B cell (primary cell): ENCODE measurements around the gene BABAM2. TPM values are rescaled to one million over a fixed set of nuclear protein-coding genes. Genes with fewer than 3 reads are reported as not detected.

Source experiments
- ATAC-seq: fragments of 200-7000 bp; cut with Tn5 transposase; one replicate; pipeline ENCODE4 v1.10.0; 2021; ENCODE audit warnings: low read depth, mild to moderate bottlenecking, moderate number of reproducible peaks, moderate library complexity
- CTCF ChIA-PET: fragments of 350-600 bp; sonication (Branson Sonifier 250); formaldehyde crosslinking; loops from one replicate; lab custom pipeline; 2021; ENCODE audit warnings: antibody characterized with exemption, inconsistent platforms; lab: Charles Lee
- POLR2A ChIA-PET: fragments of 350-600 bp; sonication (Branson Sonifier 250); formaldehyde crosslinking; loops from one replicate; lab custom pipeline; 2021; ENCODE audit warnings: antibody characterized with exemption; lab: Charles Lee
- DNase-seq: peaks from one replicate; pipeline ENCODE4 v3.0.0; 2013
- H2AFZ ChIP-seq: 2 replicates; pipeline ENCODE4 v1.6.1; 2012; ENCODE audit warnings: mild to moderate bottlenecking, low read depth, low read length; ENCODE audit not compliant: insufficient read depth, poor library complexity, severe bottlenecking
- H3K27ac ChIP-seq, 2 donors: 1 replicate in 1 of 2; 2 replicates in 1 of 2; pipeline ENCODE4 v1.5.1; 2012 to 2013; ENCODE audit warnings: low read length in 2 of 2, mild to moderate bottlenecking in 2 of 2, moderate library complexity in 1 of 2
- H3K27me3 ChIP-seq, 4 experiments: fragments of 200-600 bp in 1 of 4; sonication (generic) in 1 of 4; replicated peaks in 1 of 4; 1 replicate in 2 of 4; 2 replicates in 2 of 4; pipeline versions ENCODE4 v1.6.1 to v1.7.0; 2013 to 2016; ENCODE audit warnings: low read length in 3 of 4, mild to moderate bottlenecking in 2 of 4, mixed read lengths in 1 of 4, moderate library complexity in 1 of 4; ENCODE audit not compliant: insufficient read depth in 4 of 4, control insufficient read depth in 3 of 4; ENCODE audit errors: control extremely low read depth in 1 of 4
- H3K36me3 ChIP-seq, 2 experiments: replicated peaks in 1 of 2; 1 replicate in 1 of 2; 2 replicates in 1 of 2; pipeline versions ENCODE4 v1.6.1 to v1.7.1; 2013; ENCODE audit warnings: low read length in 1 of 2; ENCODE audit not compliant: insufficient read depth in 2 of 2, control insufficient read depth in 1 of 2; ENCODE audit errors: control extremely low read depth in 1 of 2, extremely low read depth in 1 of 2
- H3K4me1 ChIP-seq, 2 donors: fragments of 200-600 bp in 1 of 2; sonication (generic) in 1 of 2; 1 replicate in 1 of 2; 2 replicates in 1 of 2; pipeline versions ENCODE4 v1.5.1 to v1.6.1; 2013 to 2017; ENCODE audit warnings: low read length in 2 of 2; ENCODE audit not compliant: control insufficient read depth in 2 of 2, insufficient read depth in 2 of 2
- H3K4me2 ChIP-seq: replicated peaks from 2 replicates; pipeline ENCODE3; 2012; ENCODE audit warnings: mild to moderate bottlenecking, low read depth, low read length; ENCODE audit not compliant: poor library complexity, severe bottlenecking
- H3K4me3 ChIP-seq, 5 experiments: fragments of 200-600 bp in 1 of 5; sonication (generic) in 1 of 5; 1 replicate in 3 of 5; 2 replicates in 2 of 5; pipeline versions ENCODE4 v1.5.1 to v1.7.0; 2011 to 2016; ENCODE audit warnings: low read length in 4 of 5, mild to moderate bottlenecking in 4 of 5, low read depth in 2 of 5, control low read depth in 1 of 5, moderate library complexity in 1 of 5; ENCODE audit not compliant: insufficient read depth in 1 of 5; ENCODE audit errors: control extremely low read depth in 1 of 5, extremely low read depth in 1 of 5
- H3K79me2 ChIP-seq: fragments of 200-600 bp; sonication (generic); one replicate; pipeline ENCODE4 v1.6.0; 2016; ENCODE audit warnings: low read length; ENCODE audit not compliant: control insufficient read depth, insufficient read depth
- H3K9ac ChIP-seq: fragments of 200-600 bp; sonication (generic); 2 replicates; pipeline ENCODE4 v1.6.1; 2017; ENCODE audit warnings: mild to moderate bottlenecking, low read length, moderate library complexity
- H3K9me3 ChIP-seq, 3 donors: one replicate each; pipeline versions ENCODE4 v1.6.1 to v1.7.1; 2013; ENCODE audit warnings: low read length in 2 of 3; ENCODE audit not compliant: control insufficient read depth in 2 of 3, insufficient read depth in 1 of 3; ENCODE audit errors: control extremely low read depth in 1 of 3
- H4K20me1 ChIP-seq: 2 replicates; pipeline ENCODE4 v1.6.0; 2012; ENCODE audit warnings: mild to moderate bottlenecking, low read length; ENCODE audit not compliant: insufficient read depth, control insufficient read depth, poor library complexity, severe bottlenecking
- H3K27ac Mint-ChIP-seq: one replicate; pipeline ENCODE4 v1.8.0; 2021; ENCODE audit warnings: mixed read lengths
- H3K27me3 Mint-ChIP-seq: one replicate; pipeline ENCODE4 v1.8.0; 2021; ENCODE audit warnings: mixed read lengths
- H3K4me1 Mint-ChIP-seq: one replicate; pipeline ENCODE4 v1.8.0; 2021; ENCODE audit warnings: mixed read lengths
- H3K4me3 Mint-ChIP-seq: one replicate; pipeline ENCODE4 v1.8.0; 2021; ENCODE audit warnings: mixed read lengths
- H3K9me3 Mint-ChIP-seq: one replicate; pipeline ENCODE4 v1.8.0; 2022; ENCODE audit warnings: mixed read lengths; ENCODE audit not compliant: insufficient read depth
- EZH2 ChIP-seq: IDR thresholded peaks from 2 replicates; pipeline ENCODE4 v1.6.1; 2012; ENCODE audit warnings: borderline replicate concordance, low read depth, mild to moderate bottlenecking, moderate library complexity, low read length; ENCODE audit not compliant: insufficient read depth, poor library complexity, severe bottlenecking
- WGBS: methylation state at CpG from one replicate; pipeline ENCODE4 v1.1.5; 2013; ENCODE audit warnings: missing lambda C conversion rate; ENCODE audit not compliant: insufficient coverage; 5-methylcytosine and 5-hydroxymethylcytosine counted together
- intact Hi-C: fragments of 100-400 bp; cut with micrococcal nuclease; formaldehyde crosslinking; loops from one replicate; pipeline ENCODE4 v1.10.0; 2022
- polyA plus RNA-seq: library from polyadenylated mRNA; depleted of rRNA; stranded (reverse); fragments of >200 nt; gene quantifications from 2 replicates; pipeline ENCODE4 v1.2.3, GENCODE V29; 2012
- total RNA-seq, 2 donors: library from RNA; stranded (reverse); fragments of 120-200 nt in 1 of 2; gene quantifications; 1 replicate in 1 of 2; 2 replicates in 1 of 2; pipeline versions ENCODE4 v1.2.3 to v1.2.4, GENCODE V29; 2013 to 2022
- TF ChIP-seq, protein P1 (sequence below): fragments of 200-600 bp; IDR thresholded peaks from one replicate; pipeline ENCODE4 v1.8.0; 2022; ENCODE audit warnings: antibody characterized with exemption, mild to moderate bottlenecking

Gene BABAM2
- total and polyA plus RNA-seq, 2 donors (not counting 1 experiment from before 2014, with no cell fraction given): 22.3 to 69.6 TPM

DNA sequence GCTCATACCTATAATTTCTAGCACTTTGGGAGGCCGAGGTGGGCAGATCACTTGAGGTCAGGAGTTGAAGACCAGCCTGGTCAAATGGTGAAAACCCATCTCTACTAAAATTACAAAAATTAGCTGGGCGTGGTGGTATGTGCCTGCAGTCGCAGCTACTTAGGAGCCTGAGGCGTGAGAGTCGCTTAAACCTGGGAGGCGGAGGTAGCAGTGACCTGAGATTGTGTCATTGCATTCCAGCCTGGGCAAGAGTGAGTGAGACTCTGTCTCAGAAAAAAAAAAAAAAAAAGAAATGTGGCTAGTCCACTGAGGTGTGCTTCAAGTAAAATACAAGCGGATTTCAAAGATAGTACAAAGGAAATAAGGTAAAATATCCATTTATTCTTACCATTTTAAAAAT is 46.5 kb upstream of the BABAM2 start:
- Histone ChIP-seq H3K4me3 (no peak overlapping the region), H3K4me2 (no peak overlapping the region), H3K4me1 (no peaks in the 10 kb centered on the region), H3K9ac (no peak overlapping the region), H3K79me2 (no peaks in the 10 kb centered on the region), H2AFZ (no peak overlapping the region), H3K27ac (no peak overlapping the region), H3K9me3 (no peaks in the 10 kb centered on the region), H4K20me1 (no peaks in the 10 kb centered on the region), H3K27me3 (no peaks in the 10 kb centered on the region), H3K36me3 (no peaks in the 10 kb centered on the region)
- ChIA-PET POLR2A (no interaction called here), CTCF (no interaction called here)
- no peak for DNase-seq
- Mint-ChIP-seq H3K4me1 (no peaks in the 10 kb centered on the region), H3K9me3 (no peaks in the 10 kb centered on the region), H3K4me3 (no peak overlapping the region), H3K27ac (no peak overlapping the region), H3K27me3 (no peaks in the 10 kb centered on the region)
- no peak for ATAC-seq
- whole genome bisulfite sequencing: 98% methylated on average over 5 of the region's 7 CpGs
- intact Hi-C loops: no loop called here
- TF ChIP-seq, protein P1, sequence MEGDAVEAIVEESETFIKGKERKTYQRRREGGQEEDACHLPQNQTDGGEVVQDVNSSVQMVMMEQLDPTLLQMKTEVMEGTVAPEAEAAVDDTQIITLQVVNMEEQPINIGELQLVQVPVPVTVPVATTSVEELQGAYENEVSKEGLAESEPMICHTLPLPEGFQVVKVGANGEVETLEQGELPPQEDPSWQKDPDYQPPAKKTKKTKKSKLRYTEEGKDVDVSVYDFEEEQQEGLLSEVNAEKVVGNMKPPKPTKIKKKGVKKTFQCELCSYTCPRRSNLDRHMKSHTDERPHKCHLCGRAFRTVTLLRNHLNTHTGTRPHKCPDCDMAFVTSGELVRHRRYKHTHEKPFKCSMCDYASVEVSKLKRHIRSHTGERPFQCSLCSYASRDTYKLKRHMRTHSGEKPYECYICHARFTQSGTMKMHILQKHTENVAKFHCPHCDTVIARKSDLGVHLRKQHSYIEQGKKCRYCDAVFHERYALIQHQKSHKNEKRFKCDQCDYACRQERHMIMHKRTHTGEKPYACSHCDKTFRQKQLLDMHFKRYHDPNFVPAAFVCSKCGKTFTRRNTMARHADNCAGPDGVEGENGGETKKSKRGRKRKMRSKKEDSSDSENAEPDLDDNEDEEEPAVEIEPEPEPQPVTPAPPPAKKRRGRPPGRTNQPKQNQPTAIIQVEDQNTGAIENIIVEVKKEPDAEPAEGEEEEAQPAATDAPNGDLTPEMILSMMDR: no peak
- TF ChIP-seq EZH2: no peak

DNA sequence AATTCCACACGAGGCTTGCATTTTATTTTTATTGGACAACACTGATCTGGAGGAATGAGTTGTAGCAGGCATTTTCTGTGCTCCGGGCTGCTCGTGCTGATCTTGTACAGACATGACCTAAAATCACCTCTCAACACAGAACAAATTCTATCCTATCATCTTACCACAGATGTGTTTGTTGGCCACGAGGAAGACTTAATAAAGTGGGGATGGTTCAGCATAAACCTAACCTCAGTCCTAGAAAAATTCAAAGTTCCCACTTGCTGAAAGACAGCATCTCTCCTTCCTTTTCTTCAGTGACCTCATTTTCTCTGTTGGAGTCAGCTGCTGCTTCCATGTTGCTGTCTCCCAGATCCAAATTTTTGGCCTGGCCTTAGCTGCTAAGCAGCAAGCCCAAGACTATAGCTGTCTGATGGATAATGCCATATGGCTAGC is 45.7 kb upstream of the BABAM2 start:
- Histone ChIP-seq H3K27ac (no peak overlapping the region), H3K27me3 (no peaks in the 10 kb centered on the region), H3K9ac (no peak overlapping the region), H3K36me3 (no peaks in the 10 kb centered on the region), H3K9me3 (no peaks in the 10 kb centered on the region), H3K4me3 (no peak overlapping the region), H3K79me2 (no peaks in the 10 kb centered on the region), H3K4me1 (no peaks in the 10 kb centered on the region), H4K20me1 (no peaks in the 10 kb centered on the region), H2AFZ (no peak overlapping the region), H3K4me2 (no peak overlapping the region)
- intact Hi-C loops: no loop called here
- Mint-ChIP-seq H3K4me3 (no peak overlapping the region), H3K27ac (no peak overlapping the region), H3K4me1 (no peaks in the 10 kb centered on the region), H3K9me3 (no peaks in the 10 kb centered on the region), H3K27me3 (no peaks in the 10 kb centered on the region)
- WGBS: 80% methylated on average over 1 of the region's 4 CpGs
- CTCF ChIA-PET: interaction anchor here (1.0 kb wide), 1 partner anchor 17 kb away, joined by 4 read pairs; no protein-coding TSS in a partner anchor
- TF ChIP-seq EZH2: no peak
- DNase-seq (no peak), ATAC-seq (no peak)
- POLR2A ChIA-PET: interaction anchor here (0.6 kb wide), 1 partner anchor 431 kb away, joined by 4 read pairs; no protein-coding TSS in a partner anchor
